ENCODE measurements around the gene GNAQ.
"Not testable (repeated sequence)": the region's sequence is repeated elsewhere in the genome, so short reads cannot be mapped to it uniquely, and the experiment has no call there.

DNA sequence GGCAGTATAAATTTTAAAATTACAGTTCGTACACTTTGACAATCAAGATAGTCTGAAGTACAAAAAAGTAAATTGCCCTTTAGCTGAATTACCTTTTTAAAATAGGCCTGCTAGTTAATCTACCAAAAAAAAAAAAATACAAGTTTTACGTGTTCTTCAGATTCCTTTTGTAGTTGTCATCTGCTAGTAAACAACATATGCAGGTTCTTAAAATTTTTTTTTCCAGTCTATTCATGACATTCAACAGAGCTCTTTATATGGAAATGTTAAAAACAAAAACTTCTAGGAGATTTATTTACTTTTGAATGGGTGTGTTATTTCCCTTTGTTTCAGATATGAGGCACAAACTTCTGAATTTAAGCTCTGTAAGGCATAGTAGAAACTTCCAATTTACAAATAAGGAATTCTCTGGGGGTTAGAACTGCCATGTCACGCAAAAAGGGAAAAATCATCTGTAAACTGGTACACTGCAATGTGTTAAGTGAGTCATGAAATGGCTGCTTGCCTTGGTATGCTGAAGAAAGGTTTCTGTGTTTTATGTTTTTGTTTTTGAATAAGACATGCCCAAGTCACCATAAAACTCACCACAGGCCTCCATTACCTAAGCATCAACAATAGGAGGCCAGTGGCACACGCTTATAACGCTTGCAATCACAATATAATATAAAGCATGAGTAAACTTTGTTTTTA is 313.9 kb downstream of the GNAQ start:
- not testable (repeated sequence) for TF ChIP-seq POLR2A (IDR thresholded peaks at IDR 0.05; ENCODE audit: extremely low read depth, insufficient read length); MYC (IDR thresholded peaks at IDR 0.05; ENCODE audit: low read depth, low read length)
- TF ChIP-seq, protein P1, sequence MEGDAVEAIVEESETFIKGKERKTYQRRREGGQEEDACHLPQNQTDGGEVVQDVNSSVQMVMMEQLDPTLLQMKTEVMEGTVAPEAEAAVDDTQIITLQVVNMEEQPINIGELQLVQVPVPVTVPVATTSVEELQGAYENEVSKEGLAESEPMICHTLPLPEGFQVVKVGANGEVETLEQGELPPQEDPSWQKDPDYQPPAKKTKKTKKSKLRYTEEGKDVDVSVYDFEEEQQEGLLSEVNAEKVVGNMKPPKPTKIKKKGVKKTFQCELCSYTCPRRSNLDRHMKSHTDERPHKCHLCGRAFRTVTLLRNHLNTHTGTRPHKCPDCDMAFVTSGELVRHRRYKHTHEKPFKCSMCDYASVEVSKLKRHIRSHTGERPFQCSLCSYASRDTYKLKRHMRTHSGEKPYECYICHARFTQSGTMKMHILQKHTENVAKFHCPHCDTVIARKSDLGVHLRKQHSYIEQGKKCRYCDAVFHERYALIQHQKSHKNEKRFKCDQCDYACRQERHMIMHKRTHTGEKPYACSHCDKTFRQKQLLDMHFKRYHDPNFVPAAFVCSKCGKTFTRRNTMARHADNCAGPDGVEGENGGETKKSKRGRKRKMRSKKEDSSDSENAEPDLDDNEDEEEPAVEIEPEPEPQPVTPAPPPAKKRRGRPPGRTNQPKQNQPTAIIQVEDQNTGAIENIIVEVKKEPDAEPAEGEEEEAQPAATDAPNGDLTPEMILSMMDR (IDR thresholded peaks at IDR 0.05; ENCODE audit: low read depth, low read length) = not testable (repeated sequence)
- TF ChIP-seq, protein P2, sequence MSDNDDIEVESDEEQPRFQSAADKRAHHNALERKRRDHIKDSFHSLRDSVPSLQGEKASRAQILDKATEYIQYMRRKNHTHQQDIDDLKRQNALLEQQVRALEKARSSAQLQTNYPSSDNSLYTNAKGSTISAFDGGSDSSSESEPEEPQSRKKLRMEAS (IDR thresholded peaks at IDR 0.05; ENCODE audit: low read depth, low read length) = not testable (repeated sequence)
